GM12878 (cell line): ENCODE data around the gene SOX5. TPM values are rescaled to one million over a fixed set of nuclear protein-coding genes. Genes with fewer than 3 reads are reported as not detected.

ENCODE experiments used
- ATAC-seq: fragments of 200-7000 bp; cut with Tn5 transposase; 3 replicates; pipeline ENCODE4 v1.9.1; 2020; ENCODE audit warnings: mild to moderate bottlenecking, moderate library complexity
- BruUV-seq: library from RNA; stranded (reverse); fragments of 400-500 nt; replicated peaks from 2 replicates; lab custom pipeline; 2021; lab: Mats Ljungman, UMichigan
- CTCF ChIA-PET: fragments of 300-600 bp; sonication (Branson Sonifier 250); formaldehyde crosslinking; extraction: SDS; loops from one replicate; lab custom pipeline; 2021; ENCODE audit warnings: inconsistent platforms; lab: Yijun Ruan, JAX
- POLR2A ChIA-PET: fragments of 350-600 bp; formaldehyde crosslinking; extraction: SDS; loops from one replicate; lab custom pipeline; 2021; ENCODE audit warnings: inconsistent platforms; lab: Charles Lee
- RAD21 ChIA-PET: fragments of 300-600 bp; sonication (Branson Sonifier 250); formaldehyde crosslinking; loops from one replicate; lab custom pipeline; 2023; ENCODE audit warnings: antibody characterized with exemption; ENCODE audit not compliant: unreplicated experiment; lab: Charles Lee
- SMC1A ChIA-PET: fragments of 300-600 bp; sonication (Branson Sonifier 250); formaldehyde crosslinking; loops from one replicate; lab custom pipeline; 2023; ENCODE audit not compliant: unreplicated experiment, uncharacterized antibody; lab: Charles Lee
- DNase-seq: peaks from one replicate; pipeline ENCODE4 v3.0.0-alpha.2; 2011; ENCODE audit warnings: low read depth, low spot score
- FAIRE-seq: peaks from 3 replicates; lab custom pipeline; 2011; peaks lifted over from hg19 to GRCh38; lab: Jason Lieb, UNC
- H2AFZ ChIP-seq: 2 replicates; pipeline ENCODE4 v1.6.0; 2011; ENCODE audit warnings: low read depth, low read length, control low read depth; ENCODE audit not compliant: control insufficient read depth
- H3K27ac ChIP-seq: 2 replicates; pipeline ENCODE4 v1.5.1; 2011; ENCODE audit warnings: control low read depth; ENCODE audit not compliant: control insufficient read depth, insufficient read depth
- H3K27me3 ChIP-seq, 2 experiments: replicated peaks in 1 of 2; 2 replicates each; pipeline versions ENCODE4 v1.6.0 to v1.6.1; 2011; ENCODE audit warnings: low read length in 1 of 2; ENCODE audit not compliant: control insufficient read depth in 2 of 2, insufficient read depth in 2 of 2
- H3K36me3 ChIP-seq, 2 experiments: 2 replicates each; pipeline ENCODE4 v1.5.1; 2011; ENCODE audit warnings: low read length in 1 of 2; ENCODE audit not compliant: control insufficient read depth in 2 of 2, insufficient read depth in 2 of 2
- H3K4me1 ChIP-seq: 2 replicates; pipeline ENCODE4 v1.6.1; 2011; ENCODE audit warnings: mild to moderate bottlenecking, low read length, moderate library complexity, mixed read lengths; ENCODE audit not compliant: control insufficient read depth, insufficient read depth
- H3K4me2 ChIP-seq: 2 replicates; pipeline ENCODE4 v1.6.0; 2011; ENCODE audit warnings: control low read depth; ENCODE audit not compliant: control insufficient read depth, insufficient read depth
- H3K4me3 ChIP-seq: fragments of 200-600 bp; sonication (generic); 2 replicates; pipeline ENCODE4 v1.5.1; 2016
- H3K79me2 ChIP-seq: 2 replicates; pipeline ENCODE4 v1.6.0; 2011; ENCODE audit warnings: low read length; ENCODE audit not compliant: control insufficient read depth, insufficient read depth
- H3K9ac ChIP-seq: 2 replicates; pipeline ENCODE4 v1.8.0; 2011; ENCODE audit warnings: low read length, control low read depth, mixed read lengths; ENCODE audit not compliant: control insufficient read depth, insufficient read depth
- H3K9me3 ChIP-seq: replicated peaks from 3 replicates; pipeline ENCODE4 v1.5.1; 2011; ENCODE audit warnings: mild to moderate bottlenecking, low read length; ENCODE audit not compliant: control insufficient read depth, insufficient read depth
- H4K20me1 ChIP-seq: 2 replicates; pipeline ENCODE4 v1.6.0; 2011; ENCODE audit not compliant: control insufficient read depth, insufficient read depth
- ATF2 ChIP-seq: IDR thresholded peaks from 2 replicates; pipeline ENCODE4 v1.6.1; 2012; ENCODE audit warnings: low read length, inconsistent platforms
- JUNB ChIP-seq: IDR thresholded peaks from 2 replicates; pipeline ENCODE4 v1.6.1; 2016; ENCODE audit warnings: antibody characterized with exemption, mild to moderate bottlenecking
- MTA3 ChIP-seq: IDR thresholded peaks from 2 replicates; pipeline ENCODE4 v1.6.1; 2012; ENCODE audit warnings: low read length, inconsistent platforms, borderline replicate concordance
- NFIC ChIP-seq: IDR thresholded peaks from 2 replicates; pipeline ENCODE4 v1.6.1; 2012; ENCODE audit warnings: low read depth, mild to moderate bottlenecking, inconsistent platforms, low read length, moderate library complexity
- SMAD5 ChIP-seq: IDR thresholded peaks from 2 replicates; pipeline ENCODE4 v1.6.1; 2016; ENCODE audit warnings: antibody characterized with exemption, low read depth
- STAT1 ChIP-seq: fragments of 450-650 bp; conservative IDR thresholded peaks from 2 replicates; pipeline ENCODE4 v1.6.1; 2014; ENCODE audit warnings: antibody characterized with exemption, mild to moderate bottlenecking
- in situ Hi-C: fragments of 300-500 bp; cut with MboI; formaldehyde crosslinking; loops from 9 replicates; pipeline ENCODE4 v1.14.3; 2018; ENCODE audit warnings: mixed read lengths
- intact Hi-C: fragments of 100-400 bp; cut with micrococcal nuclease; formaldehyde crosslinking; loops from one replicate; pipeline ENCODE4 v1.14.2; 2022; ENCODE audit not compliant: unreplicated experiment
- polyA plus RNA-seq, 11 experiments: library from polyadenylated mRNA; depleted of rRNA in 4 of 11; unstranded in 6 of 11; stranded (reverse) in 5 of 11; fragments of >200 nt; fragmentation: Nextera tagmentation in 4 of 11; fragmentation: Illumina TruSeq in 1 of 11; extraction: Ambion mirVana in 4 of 11; extraction: Trizol in 1 of 11; gene quantifications; 1 replicate in 1 of 11; 2 replicates in 10 of 11; pipeline versions ENCODE4 v1.2.1 to v1.2.3, GENCODE V29; 2011 to 2016; ENCODE audit warnings: inconsistent platforms in 2 of 11, missing spikeins in 2 of 11, low read depth in 1 of 11
- total RNA-seq, 4 experiments: library from RNA; depleted of rRNA in 3 of 4; stranded (reverse); fragments of >200 nt in 3 of 4; fragmentation: Illumina TruSeq in 1 of 4; extraction: Trizol in 1 of 4; gene quantifications; 2 replicates each; pipeline versions ENCODE4 v1.2.1 to v1.2.3, GENCODE V29; 2013 to 2021

SOX5 gene
- total and polyA plus RNA-seq, 10 of the 15 experiments (the other 5 are each of a cell fraction or from before 2014, with no cell fraction given), result 0.08 to 1.0 (median 0.24) TPM

- TF ChIP-seq SMAD5, result no peak
- no peak for TF ChIP-seq NFIC
Measured at GRCh38 chr12:23631786-23632377, 317.6 kb downstream of the SOX5 start (continued).

DNA sequence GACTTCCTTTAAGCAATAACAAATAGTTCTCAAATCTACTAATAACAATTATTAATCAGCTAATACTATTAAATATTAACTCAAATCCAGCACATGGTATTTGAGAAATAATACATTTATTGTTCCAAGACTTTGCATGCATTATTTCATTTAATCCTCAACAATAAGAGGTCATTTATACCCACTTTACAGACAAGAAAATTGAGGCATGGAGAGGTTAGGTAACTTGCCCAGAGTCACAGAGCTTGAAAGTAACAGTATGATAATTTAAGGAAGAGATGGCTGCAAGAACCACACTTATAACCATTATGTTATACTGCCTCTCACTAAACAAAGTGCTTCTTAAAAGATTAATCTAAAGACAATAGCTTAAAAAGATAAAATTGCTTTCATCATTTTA is 318.9 kb downstream of the SOX5 start:
- CTCF ChIA-PET, result interaction anchor here (1.2 to 1.5 kb wide), 2 partner anchors 7 to 15 kb away, joined by 3 to 4 read pairs; no protein-coding TSS in a partner anchor

More for the DNA sequence above, 318.9 kb downstream of the SOX5 start:
- Histone ChIP-seq H3K79me2 (no peaks in the 10 kb centered on the region), H4K20me1 (no peaks in the 10 kb centered on the region), H3K36me3 (no peaks in the 10 kb centered on the region), H3K4me2 (no peak overlapping the region), H3K27me3 (no peaks in the 10 kb centered on the region), H3K9me3 (no peaks in the 10 kb centered on the region), H3K4me3 (no peak overlapping the region), H3K9ac (no peak overlapping the region), H3K4me1 (no peaks in the 10 kb centered on the region), H2AFZ (no peak overlapping the region), H3K27ac (no peak overlapping the region)
- TF ChIP-seq ATF2, result no peak
- TF ChIP-seq JUNB, result no peak
- no peak for TF ChIP-seq MTA3
- no peak for TF ChIP-seq STAT1
- ATAC-seq, result no peak
- ChIA-PET POLR2A (no interaction called here), SMC1A (interaction anchor here (1.0 kb wide), 1 partner anchor 10 kb away, joined by 4 read pairs; no protein-coding TSS in a partner anchor), RAD21 (no interaction called here)
- intact Hi-C loops (no loop called here), in situ Hi-C loops (no loop called here)
- no TSS peak for BruUV-seq
- FAIRE-seq, result no peak
- no peak for DNase-seq
